SHP77 (cell line): ENCODE data around the gene FEZF2.

ENCODE experiments used
- DNase-seq, 2 experiments: peaks; one replicate each; lab custom pipeline; 2025; lab: John Stamatoyannopoulos, UW

FEZF2 gene

DNA sequence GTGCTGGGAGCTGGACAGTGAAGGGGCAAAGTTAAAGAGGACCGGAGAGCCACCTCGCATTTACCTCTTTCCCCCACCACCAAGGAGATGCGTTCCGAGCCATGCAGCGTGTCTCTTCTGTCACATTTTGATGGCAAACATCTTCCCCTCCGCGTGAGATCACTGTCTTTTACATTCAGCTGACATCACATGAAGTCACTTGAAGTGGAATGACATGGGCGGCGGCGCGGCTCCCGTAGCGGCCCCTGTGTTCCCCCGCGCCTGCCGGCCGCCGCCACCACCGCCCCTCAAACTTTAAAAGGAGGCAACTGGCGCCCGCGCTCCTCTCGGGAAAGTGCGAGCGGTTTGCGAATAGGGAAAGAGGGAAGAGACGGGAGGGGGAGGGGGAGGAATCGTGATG, at the start of gene FEZF2:
FEZF2 (minus strand) TSS at position 336 of the 400 bp plus-strand sequence. CDS start 682 bp downstream, outside the sequence.
- DNase-seq, result no peak

DNA sequence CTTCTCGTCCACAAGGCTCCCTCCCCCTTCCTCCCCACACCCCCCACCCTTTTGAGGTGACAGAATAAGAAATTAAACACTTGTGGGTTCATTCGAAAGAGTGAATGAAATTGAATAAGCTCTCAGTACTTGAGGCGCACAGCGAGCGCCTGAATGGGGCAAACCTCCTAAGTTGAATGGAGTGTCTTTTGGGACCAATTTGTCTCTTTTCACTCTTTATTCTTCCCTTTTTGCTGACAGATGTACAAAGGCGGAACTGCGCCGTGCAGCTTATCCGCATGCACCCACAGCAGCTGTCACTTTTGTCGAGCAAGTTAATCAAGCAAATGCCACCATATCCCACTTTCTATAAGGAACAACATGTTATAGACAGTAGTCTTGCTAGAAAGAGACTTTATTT, 47.9 kb upstream of the FEZF2 start:
- no peak for DNase-seq

- DNase-seq, result no peak
Observed at GRCh38 chr3:62416144-62416543, 42.8 kb upstream of the FEZF2 start.

GRCh38 chr3:62415312-62415801, 42.0 kb upstream of the FEZF2 start:
- DNase-seq, result no peak

GRCh38 chr3:62414786-62415185, 41.4 kb upstream of the FEZF2 start:
- DNase-seq, result no peak

DNA sequence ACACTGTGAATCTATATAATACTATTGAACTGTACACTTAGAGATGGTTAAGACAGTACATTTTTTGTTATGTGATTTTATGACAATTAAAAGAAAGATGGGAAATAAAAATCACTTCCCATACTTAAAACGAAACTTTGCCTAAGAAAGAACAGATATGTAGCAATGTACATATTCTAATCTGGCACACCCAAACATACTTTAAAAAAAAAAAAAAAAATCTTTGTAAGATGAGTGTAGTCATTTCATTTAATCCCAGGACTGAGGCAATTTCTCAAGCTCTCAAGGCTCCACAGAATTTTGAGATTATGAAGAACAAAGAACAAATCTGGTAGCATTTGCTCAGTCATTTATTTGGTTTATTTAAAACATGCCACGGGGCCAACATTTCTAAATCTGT, 40.3 kb upstream of the FEZF2 start:
- no peak for DNase-seq

DNA sequence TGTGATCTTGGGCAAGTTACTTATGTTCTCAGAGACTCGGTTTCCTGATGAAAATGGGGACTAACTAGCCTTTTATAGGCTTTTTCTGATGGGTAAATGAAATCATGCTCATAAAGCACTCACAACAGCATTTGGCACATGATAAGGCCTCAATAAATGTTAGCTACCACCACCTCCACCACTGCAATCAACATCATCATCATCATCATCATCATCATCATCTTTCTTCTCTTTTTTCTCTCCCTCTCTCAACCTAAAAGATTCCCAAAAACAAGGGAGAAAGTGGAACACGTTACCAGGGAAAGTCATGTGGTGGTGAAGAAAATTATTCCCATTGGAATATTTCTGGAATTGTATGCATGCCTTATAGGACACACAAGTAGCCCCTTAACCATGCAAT, 33.6 kb upstream of the FEZF2 start:
- DNase-seq, result no peak

DNA sequence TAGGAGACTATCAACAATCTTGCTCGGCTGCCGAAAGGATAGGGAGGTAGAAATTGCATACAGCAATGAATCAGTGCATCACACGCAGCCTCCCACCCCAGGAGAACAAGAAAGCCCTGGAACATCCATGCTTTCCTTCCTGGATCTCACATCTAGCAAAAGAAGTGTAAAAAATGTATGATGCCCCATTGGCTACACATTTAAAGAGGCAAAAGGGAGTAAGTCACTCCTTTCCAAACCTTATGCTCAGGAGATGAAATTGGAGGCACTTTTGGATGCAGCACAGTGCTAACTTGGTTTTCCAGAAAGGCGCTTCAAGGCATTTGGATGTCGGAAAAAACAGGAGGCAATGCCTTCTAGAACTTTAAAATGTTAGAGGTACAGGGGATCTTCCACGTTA, 32.2 kb upstream of the FEZF2 start:
- DNase-seq, result no peak

GRCh38 chr3:62405135-62405534, 31.8 kb upstream of the FEZF2 start:
- no peak for DNase-seq

DNA sequence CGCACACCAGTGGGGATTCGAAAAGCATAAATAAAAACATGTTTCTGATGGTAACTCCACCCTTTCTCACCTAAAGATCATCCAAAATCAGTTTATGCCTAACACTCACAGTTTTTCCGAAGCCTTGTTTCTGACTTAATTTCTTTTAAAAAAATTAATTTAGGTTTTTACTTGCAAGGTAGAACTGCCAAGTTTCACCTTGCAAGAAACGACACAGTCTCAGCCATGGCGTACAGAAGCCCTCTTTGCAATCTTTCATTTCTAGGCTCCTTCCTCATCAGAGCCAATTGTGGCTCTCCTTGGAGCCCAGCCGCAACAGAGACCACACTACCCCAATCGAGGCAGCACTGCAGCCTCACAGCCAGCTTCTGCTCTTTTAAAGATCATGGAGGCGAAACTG, 31.0 kb upstream of the FEZF2 start:
- DNase-seq, result no peak

DNA sequence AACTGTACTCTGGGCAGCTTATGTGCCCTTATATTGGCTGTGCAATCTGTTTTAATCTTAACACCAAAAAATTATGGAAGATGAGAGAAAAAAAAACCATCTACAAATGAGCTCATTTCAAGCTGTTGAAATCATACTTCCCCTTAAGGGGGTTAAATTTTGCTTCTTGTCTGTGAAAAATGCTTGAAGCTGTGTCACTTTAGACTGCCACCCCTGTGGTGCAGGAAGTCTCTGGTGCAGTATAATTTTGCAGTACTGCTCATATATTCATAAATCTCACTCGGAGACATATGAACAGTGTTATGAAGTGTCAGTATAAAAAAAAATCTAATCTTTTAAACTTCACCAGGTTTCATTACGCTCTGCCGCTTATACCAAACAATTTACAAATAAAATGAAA, 30.4 kb upstream of the FEZF2 start:
- no peak for DNase-seq

DNA sequence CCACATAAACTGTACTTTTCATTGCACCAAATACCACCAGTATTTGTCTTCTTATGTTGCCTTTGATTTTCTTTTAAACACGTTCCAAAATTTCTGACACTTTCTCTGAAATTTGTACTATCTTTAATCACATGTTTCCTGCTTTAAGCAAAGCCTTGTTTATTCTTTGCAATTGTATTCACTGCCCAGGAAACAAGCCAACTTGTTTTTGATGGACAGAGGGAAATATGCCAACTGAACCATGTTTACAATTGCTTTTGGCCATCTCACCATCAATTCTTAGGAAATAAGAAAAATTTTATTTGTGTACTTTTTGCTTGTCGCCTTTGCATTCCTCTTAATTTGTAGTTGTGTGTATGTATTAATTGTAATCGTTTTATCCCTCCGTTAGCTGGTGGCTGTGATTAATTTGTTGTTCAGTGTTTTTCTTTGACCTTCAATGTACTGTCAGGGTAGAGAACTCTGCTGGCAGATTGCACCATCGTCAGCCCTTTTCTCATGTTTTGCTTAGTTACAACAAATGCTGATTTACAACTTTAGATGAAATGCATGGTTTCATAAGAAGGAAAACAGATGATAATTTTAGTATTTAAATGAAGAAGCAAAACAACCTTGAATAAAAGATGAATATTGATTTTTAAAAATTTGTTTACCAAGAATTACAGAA, 19.4 kb upstream of the FEZF2 start:
- no peak for DNase-seq

GRCh38 chr3:62387251-62387650, 13.9 kb upstream of the FEZF2 start:
- no peak for DNase-seq

DNA sequence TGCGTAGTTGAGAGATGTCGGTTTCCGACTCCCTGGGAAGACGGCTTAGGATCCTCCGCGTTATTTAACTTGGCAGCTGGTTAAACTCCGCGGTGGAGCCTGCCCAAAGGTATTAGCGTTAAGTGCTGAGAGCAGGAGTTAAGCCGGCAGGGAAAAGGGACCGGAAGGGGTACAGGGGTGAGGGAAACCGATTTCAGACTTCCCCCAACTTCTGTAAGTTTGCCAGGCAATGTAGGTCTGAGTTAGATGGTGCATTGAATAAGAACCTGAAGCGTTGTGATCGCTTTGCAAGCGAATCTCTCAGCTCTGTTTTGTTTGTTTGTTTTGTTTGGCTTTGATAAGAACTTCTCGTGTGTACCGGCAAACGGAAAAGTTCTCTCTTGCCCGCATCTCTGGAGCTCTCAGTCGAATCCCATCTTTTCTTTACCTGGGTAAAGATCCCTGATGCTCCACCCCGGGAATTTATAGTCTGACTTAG, 6.0 kb upstream of the FEZF2 start:
- DNase-seq, result no peak

DNA sequence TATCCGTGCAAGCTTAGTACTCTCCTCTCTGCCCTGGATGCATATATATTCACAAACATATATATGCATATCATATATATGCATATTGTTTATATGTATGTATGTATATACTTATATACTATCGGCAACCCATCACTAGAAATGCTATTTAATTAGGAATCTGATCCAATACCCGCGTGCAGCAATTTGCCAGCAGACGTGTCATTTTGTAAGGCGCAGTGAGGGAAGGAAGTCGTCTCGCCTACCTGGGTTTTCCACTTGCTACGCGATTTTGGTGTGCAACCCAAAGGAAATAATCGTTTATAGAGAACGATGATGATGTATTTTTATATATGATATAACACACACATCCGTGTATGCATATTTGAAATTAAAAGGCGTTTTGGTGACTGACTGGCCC, 5.6 kb upstream of the FEZF2 start:
- no peak for DNase-seq

DNA sequence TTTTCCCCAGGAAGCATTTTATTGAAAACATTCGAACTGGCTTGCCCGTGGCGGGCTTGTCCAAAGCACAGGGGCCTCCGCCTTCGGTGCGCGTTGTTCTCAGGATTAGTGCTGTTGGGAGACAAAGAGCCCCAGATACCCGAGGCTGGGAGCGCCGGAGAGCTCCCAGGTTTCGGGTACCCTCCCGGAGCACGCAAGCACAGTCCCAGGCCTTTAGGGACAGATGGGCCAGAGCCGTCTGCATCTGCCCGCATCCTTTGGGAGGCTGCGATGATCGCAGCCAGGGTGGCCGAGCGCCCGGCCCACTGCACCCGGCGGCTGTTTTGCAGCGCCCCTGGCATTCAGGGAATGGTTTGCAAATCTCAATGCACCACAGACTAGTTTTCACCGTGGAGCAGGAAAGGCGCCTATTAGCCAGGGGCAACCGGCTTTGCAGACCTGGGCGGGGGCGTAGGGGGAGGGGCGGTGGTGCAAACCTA, 5.0 kb upstream of the FEZF2 start:
- no peak for DNase-seq

DNA sequence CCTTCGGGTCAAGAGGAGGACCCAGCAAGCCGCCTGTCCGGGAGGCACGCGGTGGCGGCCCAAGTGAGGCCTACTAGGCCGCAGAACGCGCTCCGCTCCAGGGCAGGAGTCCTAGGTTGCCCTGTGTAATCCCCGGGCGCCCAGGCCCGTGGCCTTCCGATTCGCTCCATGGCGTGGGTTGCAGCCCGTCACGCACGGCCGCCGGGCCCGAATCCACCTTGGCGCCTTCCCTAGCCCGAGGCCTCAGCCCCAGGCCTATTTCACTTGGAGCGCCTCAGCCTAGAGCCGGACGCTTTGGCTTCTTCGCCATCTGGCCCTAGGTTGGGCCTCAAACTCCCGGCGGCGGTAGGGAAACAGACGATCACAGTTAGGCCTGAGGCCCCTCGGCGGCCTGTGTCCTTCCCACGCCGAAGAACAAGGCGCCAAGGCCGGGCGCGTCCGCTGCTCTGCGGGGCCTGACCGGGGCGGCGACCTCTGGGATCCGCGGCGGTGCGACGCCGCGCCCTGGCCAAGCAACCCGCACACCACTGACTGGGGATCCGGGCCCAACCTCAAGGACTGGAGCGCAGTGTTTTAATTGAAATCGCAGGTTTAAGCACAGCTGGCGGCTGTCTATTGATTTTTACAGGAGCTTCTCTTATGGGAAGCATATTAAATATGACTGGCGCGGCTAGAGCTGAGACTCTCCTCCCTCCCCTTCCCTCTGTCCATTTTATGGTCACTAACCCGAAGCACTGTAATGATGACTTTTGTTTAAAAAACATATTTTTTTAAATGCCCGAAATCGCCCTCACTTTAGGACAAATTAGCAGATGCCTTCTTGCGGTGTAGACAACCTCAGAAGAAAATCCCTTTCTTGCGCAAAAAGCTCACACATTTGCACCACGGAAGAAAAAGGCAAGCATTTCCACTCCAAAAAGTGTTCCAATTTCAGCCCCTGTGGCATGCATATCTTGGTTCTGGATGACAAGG, 3.8 kb upstream of the FEZF2 start:
- DNase-seq, result no peak

DNA sequence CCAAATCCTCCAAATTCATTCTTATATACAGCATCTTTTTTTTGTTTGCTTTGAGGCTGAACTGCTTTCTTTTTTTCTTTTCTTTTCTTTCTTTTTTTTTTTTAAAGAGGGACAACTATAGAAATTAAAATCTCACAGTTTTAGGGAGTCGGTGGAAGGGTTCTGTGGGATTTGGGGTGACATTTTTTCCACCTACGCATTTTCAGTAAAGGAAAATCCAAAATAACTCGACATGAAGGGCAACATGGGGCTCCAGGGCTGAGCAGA, 3.0 kb upstream of the FEZF2 start:
- DNase-seq, result no peak

- DNase-seq, result no peak
Observed at GRCh38 chr3:62375655-62376453, 2.5 kb upstream of the FEZF2 start.

DNA sequence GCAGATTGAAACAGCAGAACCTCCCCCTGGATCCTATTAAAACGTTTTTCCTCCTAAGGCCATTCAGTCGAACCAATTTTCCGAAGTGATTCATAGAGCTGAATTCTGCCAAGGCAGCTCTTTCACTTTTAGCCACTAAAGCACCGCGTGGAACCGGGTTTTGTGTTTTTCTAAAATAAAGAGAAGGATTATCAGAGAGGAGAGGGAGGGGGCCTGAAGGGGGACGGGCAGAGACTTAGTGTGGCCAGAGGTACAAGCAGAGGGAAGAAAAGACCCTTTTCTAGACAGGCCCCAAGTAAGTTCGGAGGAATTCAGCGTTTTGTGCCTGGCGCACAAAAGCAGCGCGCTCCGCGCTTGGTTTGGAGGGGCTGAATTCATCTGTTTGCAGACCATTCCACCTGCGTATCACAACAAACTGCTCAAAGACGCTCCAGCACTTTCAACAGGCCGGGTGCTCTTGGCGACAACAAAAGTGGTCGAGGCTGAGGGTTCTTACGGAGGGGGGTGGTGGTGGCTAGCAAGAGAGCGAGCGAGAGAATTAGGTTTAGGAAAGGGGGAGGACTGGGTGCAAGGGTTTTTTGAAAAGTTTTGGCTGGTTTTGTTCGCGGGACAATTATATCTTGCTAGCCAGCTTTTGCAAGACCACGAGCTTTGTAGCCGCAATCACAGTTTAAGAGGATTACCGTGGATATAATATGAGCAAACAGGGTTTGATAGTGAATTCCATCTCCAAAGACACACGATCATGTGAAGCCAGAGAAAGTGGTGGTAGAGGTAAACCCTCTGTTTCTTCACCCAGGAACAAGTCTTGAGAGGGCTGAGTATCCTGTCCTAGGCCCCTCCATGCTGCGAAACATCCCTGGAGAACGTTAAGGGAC, 1.2 kb upstream of the FEZF2 start:
- no peak for DNase-seq

DNA sequence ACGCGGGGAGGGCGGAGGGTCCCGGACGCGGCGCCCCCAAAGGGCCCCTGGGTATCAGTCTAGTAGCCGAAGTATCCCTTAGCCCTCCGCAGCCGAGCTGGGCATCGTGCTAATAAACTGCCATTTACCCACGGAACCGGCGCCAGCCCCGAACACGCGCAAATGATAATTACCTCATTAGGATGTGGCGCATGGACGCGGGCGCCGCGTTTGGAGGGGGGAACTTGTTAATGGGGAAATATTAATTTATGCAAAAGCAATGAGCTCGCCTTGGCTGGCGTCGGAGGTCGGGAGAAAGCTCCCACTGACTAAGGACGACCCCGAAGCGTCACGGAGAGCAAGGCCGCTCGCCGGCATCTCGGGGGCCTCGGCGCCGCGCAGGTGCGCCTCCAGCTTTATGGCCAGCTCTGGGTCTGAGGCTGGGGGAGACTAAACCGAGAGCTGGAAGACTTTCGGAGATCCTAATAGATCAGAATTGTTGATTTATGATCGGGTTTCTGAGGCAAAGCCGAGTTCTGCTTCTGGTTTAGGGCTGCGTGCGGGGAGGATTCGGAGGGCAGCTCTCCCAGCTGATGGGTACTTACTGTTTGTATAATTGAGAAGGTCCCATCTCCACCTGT, 474 bp upstream of the FEZF2 start:
- DNase-seq, result no peak
